Measurements from ENCODE around the gene GPC6. TPM values are rescaled to one million over a fixed set of nuclear protein-coding genes. Genes with fewer than 3 reads are reported as not detected.
"Not testable (repeated sequence)": the region's sequence is repeated elsewhere in the genome, so short reads cannot be mapped to it uniquely, and the experiment has no call there.

Gene GPC6
- polyA plus RNA-seq, 10 donors = 8.0 to 21.9 (median 15.3) TPM

GRCh38 chr13:93316841-93317240 lies 90.2 kb downstream of the GPC6 start:
- no peak for DNase-seq

DNA sequence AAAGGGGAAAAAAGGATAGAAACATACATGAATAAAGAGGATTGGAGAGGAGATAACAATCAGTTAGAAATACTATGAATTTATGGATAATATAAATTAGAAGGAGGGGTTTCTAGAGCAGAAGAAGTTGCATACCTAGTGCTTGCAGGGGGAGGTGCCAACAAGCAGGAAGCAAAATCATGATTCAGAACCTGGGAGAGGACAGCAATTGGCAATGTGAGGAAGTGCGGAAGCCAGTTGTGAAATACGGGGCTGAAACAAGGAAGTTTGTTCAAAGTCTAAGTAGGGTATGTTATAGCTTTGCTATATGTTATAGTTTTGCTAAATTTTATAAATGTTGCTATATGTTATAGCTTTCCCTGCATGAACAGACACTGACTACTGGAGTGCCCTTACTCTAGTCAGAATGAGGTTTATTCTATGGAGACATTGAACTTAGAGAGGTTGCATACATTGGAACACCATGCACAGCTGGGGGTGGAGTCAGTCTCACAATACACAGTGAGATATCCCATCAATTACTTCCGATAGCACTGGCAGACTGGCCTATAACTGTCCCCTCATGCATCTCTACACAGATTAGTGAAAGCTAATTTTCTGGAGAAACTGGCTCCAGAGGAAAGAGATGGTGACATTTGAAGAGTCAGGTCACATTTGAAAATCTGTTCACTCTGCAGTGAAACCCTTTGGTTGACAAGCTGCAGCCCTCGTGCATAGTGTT lies 92.1 kb downstream of the GPC6 start:
- no peak for DNase-seq

- DNase-seq = no peak
Measured at GRCh38 chr13:93320942-93321341, 94.3 kb downstream of the GPC6 start.

DNA sequence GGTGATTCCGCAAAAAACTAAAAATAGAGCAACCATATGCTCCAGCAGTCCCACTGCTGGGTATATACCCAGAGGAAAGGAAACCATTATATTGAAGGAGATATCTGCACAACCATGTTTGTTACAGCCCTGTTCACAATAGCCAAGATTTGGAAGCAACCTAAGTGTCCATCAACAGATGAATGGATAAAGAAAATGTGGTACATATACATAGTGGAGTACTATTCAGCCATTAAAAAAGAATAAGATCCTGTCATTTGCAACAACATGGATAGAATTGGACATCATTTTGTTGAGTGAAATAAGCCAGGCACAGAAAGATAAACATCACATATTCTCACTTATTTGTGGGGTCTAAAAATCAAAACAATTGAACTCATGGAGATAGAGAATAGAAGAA lies 97.3 kb downstream of the GPC6 start:
- DNase-seq = not testable (repeated sequence)

GRCh38 chr13:93325303-93326233 lies 99.0 kb downstream of the GPC6 start:
- no peak for DNase-seq

- DNase-seq = no peak
Measured at GRCh38 chr13:93326234-93326811, 99.7 kb downstream of the GPC6 start.

DNA sequence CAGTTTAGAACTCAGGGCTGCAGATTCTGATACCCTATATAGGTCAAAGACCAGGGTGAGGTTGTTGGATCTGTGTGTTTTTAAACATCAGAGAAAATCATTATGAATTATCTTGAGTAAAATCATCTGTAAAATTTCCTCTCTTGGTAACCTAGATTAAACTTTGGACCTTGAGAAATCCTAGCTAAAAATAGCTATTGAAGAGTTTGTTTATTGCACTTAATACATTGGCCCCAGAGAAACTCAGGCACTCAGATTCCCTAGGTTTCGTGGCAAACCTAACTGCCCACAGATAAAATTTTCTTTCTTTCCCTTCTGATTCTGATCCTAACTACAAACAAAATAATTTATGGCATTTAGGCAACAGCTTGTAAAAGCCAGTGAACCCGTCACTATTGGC lies 102.3 kb downstream of the GPC6 start:
- DNase-seq = no peak

DNA sequence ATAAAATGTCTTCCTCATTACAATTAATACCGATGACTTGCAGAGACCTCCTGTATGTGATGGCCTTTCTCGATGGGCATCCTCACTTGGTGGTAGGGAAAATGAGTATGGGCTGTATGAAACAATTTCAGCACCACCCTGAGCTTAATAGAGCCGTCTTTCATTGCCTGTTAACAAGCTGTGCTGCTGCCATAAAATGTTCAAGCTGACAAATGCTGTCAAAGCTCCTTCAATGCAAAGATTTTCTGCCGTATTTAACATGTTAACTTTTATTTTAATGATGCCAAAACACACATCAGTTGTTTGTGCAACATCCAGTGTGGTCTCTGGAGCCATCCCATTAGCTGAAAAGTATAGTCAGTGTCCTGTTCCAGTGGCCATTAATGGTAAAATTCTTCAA lies 110.1 kb downstream of the GPC6 start:
- no peak for DNase-seq

DNA sequence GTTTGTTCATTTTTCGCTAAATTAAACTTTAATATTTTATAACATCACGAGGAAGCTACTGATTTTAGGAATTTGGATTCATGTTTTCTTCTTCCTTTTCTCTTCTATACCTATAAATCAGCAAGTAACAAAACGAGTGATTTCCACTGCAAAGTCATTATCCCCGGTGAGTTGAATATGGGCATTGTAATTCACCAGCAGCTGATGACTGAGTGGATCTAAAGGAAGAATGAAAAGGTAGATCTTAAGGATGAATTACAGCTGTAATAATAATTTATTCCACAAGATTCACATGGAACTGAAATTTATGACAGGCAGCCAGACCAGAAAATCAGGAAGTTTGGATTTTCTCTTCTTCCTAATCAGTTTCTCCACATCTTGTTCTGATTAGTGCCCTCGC lies 111.4 kb downstream of the GPC6 start:
- DNase-seq = no peak

DNA sequence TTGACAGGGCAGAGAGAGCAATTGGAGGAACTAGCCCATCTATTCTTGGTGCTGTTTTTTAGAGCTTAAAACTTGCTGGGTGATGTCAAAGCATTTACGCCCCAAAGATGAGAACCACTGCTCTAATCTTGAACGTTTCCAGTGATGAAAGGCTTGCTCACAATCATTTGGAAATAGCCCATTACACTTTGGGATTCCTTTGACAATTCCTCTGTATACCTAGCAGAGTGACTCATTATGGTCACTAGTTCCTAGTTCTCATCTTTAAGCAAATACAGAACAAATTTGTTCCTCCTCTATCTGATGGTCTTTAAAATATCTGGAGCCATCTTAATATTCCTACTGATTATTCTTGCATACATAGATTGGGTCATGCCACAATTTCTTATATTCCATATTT lies 112.3 kb downstream of the GPC6 start:
- no peak for DNase-seq

DNA sequence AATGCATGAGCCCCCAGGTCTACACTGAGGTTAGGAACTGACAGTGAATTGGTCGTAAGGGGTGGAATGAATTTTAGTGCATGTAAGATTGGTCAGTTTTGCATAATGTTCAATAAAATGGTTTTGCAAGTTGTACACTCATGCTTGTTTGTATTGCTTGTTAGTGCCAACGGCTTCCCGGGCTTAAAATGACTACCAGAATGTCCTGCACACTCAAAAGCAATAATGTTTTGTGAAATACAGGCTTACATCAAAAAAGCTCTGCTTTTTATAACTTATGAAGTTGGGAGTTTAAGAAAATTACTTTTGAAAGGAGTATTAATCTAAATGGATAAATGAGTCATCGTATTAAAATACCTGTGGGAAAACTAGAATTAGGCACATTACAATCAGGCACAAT lies 112.9 kb downstream of the GPC6 start:
- DNase-seq = no peak

- DNase-seq = no peak
Measured at GRCh38 chr13:93341517-93341916, 114.9 kb downstream of the GPC6 start.

GRCh38 chr13:93343097-93343496 lies 116.5 kb downstream of the GPC6 start:
- DNase-seq = no peak

- no peak for DNase-seq
Measured at GRCh38 chr13:93344048-93344705, 117.6 kb downstream of the GPC6 start.

- DNase-seq = no peak
Measured at GRCh38 chr13:93345024-93345423, 118.4 kb downstream of the GPC6 start.

- DNase-seq = no peak
Measured at GRCh38 chr13:93345770-93346169, 119.2 kb downstream of the GPC6 start.

DNA sequence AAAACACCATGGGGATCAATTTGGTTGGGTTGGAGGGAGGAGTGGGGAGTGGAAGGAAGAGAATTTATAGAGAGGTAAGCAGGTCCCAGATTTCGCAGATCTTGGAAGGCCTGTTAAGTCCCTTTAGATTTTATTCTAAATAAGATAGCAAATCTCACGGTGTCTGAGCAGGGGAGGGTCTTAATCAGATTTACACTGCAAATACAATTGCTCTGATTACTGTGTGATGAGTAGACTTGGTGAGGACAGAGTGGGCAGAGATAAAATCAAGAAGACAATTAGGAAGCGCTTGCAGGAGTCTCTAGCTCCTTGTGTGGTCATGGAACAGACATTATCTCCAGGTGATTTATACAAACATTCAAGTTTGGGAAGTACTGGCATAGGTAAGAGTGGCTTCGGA lies 126.0 kb downstream of the GPC6 start:
- DNase-seq = no peak

DNA sequence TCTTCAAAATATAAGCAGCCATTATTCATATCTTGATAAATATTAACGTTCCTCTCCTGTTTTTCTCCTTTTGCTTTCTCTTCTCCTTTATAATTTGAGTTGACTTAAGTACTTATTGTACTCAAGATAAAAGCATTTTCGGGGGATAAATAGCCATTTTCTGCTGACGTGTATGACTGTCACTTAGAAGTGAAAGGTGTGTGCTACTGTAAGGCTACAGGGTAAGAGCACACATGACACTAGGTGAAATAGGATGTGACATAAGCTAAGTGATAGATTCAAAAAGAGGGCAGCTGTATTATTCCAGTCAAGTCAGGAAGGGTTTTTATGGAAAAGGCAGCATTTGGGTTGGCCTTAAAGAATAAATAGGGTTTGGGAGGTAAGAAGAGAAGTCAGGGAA lies 128.5 kb downstream of the GPC6 start:
- DNase-seq = no peak

DNA sequence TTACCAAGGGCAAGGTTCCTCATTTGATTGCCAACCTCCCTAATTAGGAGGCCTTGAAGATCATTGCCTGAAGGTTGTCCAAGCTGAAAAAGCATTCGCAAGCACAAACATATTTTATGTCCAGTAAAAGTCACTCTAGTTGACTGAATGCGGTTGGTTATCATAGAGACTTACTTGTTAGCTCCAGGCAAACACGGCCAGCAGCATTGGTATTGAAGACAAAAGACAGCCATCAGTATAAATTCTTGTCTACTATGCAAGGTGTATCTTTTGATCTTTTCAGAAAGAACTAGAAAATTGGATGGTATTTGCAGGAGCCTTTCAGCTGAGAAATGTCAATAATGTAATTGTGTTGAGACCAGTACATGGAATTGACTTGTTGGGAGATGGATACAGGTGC lies 129.9 kb downstream of the GPC6 start:
- DNase-seq = no peak

- DNase-seq = no peak
Measured at GRCh38 chr13:93360021-93360420, 133.4 kb downstream of the GPC6 start.

GRCh38 chr13:93361703-93362102 lies 135.1 kb downstream of the GPC6 start:
- no peak for DNase-seq

DNA sequence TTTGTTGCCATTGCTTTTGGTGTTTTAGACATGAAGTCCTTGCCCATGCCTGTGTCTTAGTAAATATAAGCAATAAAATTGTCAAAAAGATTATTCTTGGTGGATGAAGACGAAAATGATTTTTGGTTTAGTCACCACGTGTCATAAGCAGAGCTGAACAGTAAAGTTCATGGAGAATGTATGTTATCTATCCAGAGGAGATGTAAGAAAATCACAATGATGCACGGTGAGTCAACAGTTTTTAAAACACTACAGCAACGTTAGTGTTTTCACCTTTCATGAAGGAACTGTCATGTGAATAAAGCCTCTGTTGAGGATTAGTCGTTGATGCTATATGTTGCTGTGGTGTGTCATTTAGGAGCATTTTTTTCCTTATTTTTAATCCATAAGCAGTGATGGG lies 137.6 kb downstream of the GPC6 start:
- DNase-seq = peak in 1 of 3 donors; percentile 33
